Activated gamma-delta T cell treated with Interleukin-2 at 50 U/mL for 16 hours (primary cell): ENCODE data around the gene RACGAP1.

Source experiments
- DNase-seq: peaks from one replicate; pipeline ENCODE4 v3.0.0-alpha.2; 2020

RACGAP1 gene

GRCh38 chr12:49953151-49953550 is 72.1 kb downstream of the RACGAP1 start:
- no peak for DNase-seq

GRCh38 chr12:49952391-49953055 is 72.8 kb downstream of the RACGAP1 start:
- DNase-seq, result no peak

- no peak for DNase-seq
These were observed 73.7 kb downstream of the RACGAP1 start for GRCh38 chr12:49951411-49952240.

- no peak for DNase-seq
These were observed 74.7 kb downstream of the RACGAP1 start, which contains the start of gene AQP2 for GRCh38 chr12:49950273-49951251. Gene AQP2 (plus strand): TSS chr12:49950737. CDS start chr12:49950831, 94 bp downstream.

GRCh38 chr12:49949866-49950265 is 75.4 kb downstream of the RACGAP1 start:
- no peak for DNase-seq

- DNase-seq, result no peak
These were observed 76.1 kb downstream of the RACGAP1 start for GRCh38 chr12:49948866-49949845.

- no peak for DNase-seq
These were observed 77.6 kb downstream of the RACGAP1 start for GRCh38 chr12:49947593-49948226.

- no peak for DNase-seq
These were observed 78.8 kb downstream of the RACGAP1 start for GRCh38 chr12:49946497-49946896.

GRCh38 chr12:49946086-49946485 is 79.2 kb downstream of the RACGAP1 start:
- no peak for DNase-seq

- DNase-seq, result peak; percentile 80
These were observed 79.8 kb downstream of the RACGAP1 start for GRCh38 chr12:49945394-49946080.

GRCh38 chr12:49944718-49945117 is 80.6 kb downstream of the RACGAP1 start:
- DNase-seq, result no peak

GRCh38 chr12:49944046-49944445 is 81.2 kb downstream of the RACGAP1 start:
- DNase-seq, result no peak

GRCh38 chr12:49943625-49943960 is 81.7 kb downstream of the RACGAP1 start:
- DNase-seq, result no peak

- no peak for DNase-seq
These were observed 82.2 kb downstream of the RACGAP1 start for GRCh38 chr12:49942921-49943624.

GRCh38 chr12:49942512-49942893 is 82.8 kb downstream of the RACGAP1 start:
- DNase-seq, result no peak

GRCh38 chr12:49941556-49942511 is 83.5 kb downstream of the RACGAP1 start:
- no peak for DNase-seq

- no peak for DNase-seq
These were observed 85.6 kb downstream of the RACGAP1 start for GRCh38 chr12:49939707-49940106.

- DNase-seq, result no peak
These were observed 86.0 kb downstream of the RACGAP1 start for GRCh38 chr12:49939307-49939706.
